ENCODE results near the gene NR6A1. TPM values are rescaled to one million over a fixed set of nuclear protein-coding genes. Genes with fewer than 3 reads are reported as not detected.

Gene NR6A1
- total and polyA plus RNA-seq, 2 experiments from 2014 or later = 44.2 to 139 TPM

- H3K9me3 Mint-ChIP-seq = no peaks in the 10 kb centered on the region
- Histone ChIP-seq H3K27ac (ENCODE audit: low read depth) (no peak overlapping the region), H4K20me1 (replicated peaks; ENCODE audit: insufficient read depth) (no peaks in the 10 kb centered on the region), H3K79me2 (replicated peaks; ENCODE audit: insufficient read depth) (no peaks in the 10 kb centered on the region), H2AFZ (peak overlapping the region; percentile 96), H3K9me2 (ENCODE audit: insufficient read depth) (no peaks in the 10 kb centered on the region), H3K4me2 (peak overlapping the region; percentile 84), H3K27me3 (ENCODE audit: insufficient read depth) (peaks cover 49% of the 10 kb centered on the region), H3K4me3 (peak overlapping the region; percentile 55), H3K4me1 (ENCODE audit: insufficient read depth) (peaks cover 20% of the 10 kb centered on the region), H3K36me3 (ENCODE audit: insufficient read depth) (no peaks in the 10 kb centered on the region), H3F3A (replicated peaks; ENCODE audit: low read depth) (0 out of 2 replicates have a peak, but pooled peaks cover 2% of the 10 kb centered on the region)
- ATAC-seq (peak; percentile 43), DNase-seq (ENCODE audit: low spot score) (peak; percentile 76)
- peaks cover 20% of the 10 kb centered on the region for H3K4me1 Mint-ChIP-seq
- peaks cover 39% of the 10 kb centered on the region for H3K27me3 Mint-ChIP-seq (ENCODE audit: insufficient read depth, low read depth, poor library complexity)
- TF ChIP-seq ETS1 (IDR thresholded peaks at IDR 0.05) (no peak), REST (IDR thresholded peaks at IDR 0.05; ENCODE audit: unreplicated experiment) (no peak), STAT1 (IDR thresholded peaks at IDR 0.05; ENCODE audit: unreplicated experiment) (no peak), POLR2AphosphoS5 (IDR thresholded peaks at IDR 0.05; ENCODE audit: low read depth) (no peak), NANOG (IDR thresholded peaks at IDR 0.05; ENCODE audit: borderline replicate concordance) (no peak), CREB1 (CRISPR knock-in tag; IDR thresholded peaks at IDR 0.05; ENCODE audit: low read depth) (no peak), EZH2 (IDR thresholded peaks at IDR 0.05; ENCODE audit: low read depth, unreplicated experiment) (no peak), ZNF331 (CRISPR knock-in tag; IDR thresholded peaks at IDR 0.05; ENCODE audit: low read depth) (no peak)
- H3K27ac Mint-ChIP-seq = no peak overlapping the region
- H3K36me3 Mint-ChIP-seq (ENCODE audit: low read depth) = no peaks in the 10 kb centered on the region
- H3K4me3 Mint-ChIP-seq = peak overlapping the region; percentile 41
These were observed 293.3 kb downstream of the NR6A1 start for GRCh38 chr9:124477648-124478285.

GRCh38 chr9:124477211-124477647 lies 293.9 kb downstream of the NR6A1 start:
- Histone ChIP-seq H2AFZ (no peak overlapping the region), H3K79me2 (replicated peaks; ENCODE audit: insufficient read depth) (no peaks in the 10 kb centered on the region), H3K4me3 (peak overlapping the region; percentile 55), H3K27ac (ENCODE audit: low read depth) (no peak overlapping the region), H4K20me1 (replicated peaks; ENCODE audit: insufficient read depth) (no peaks in the 10 kb centered on the region), H3K4me1 (ENCODE audit: insufficient read depth) (peaks cover 19% of the 10 kb centered on the region), H3F3A (replicated peaks; ENCODE audit: low read depth) (0 out of 2 replicates have a peak, but pooled peaks cover 2% of the 10 kb centered on the region), H3K9me2 (ENCODE audit: insufficient read depth) (no peaks in the 10 kb centered on the region), H3K4me2 (peak overlapping the region; percentile 84), H3K27me3 (ENCODE audit: insufficient read depth) (peaks cover 49% of the 10 kb centered on the region), H3K36me3 (ENCODE audit: insufficient read depth) (no peaks in the 10 kb centered on the region)
- no peak overlapping the region for H3K27ac Mint-ChIP-seq
- H3K27me3 Mint-ChIP-seq (ENCODE audit: insufficient read depth, low read depth, poor library complexity) = peaks cover 39% of the 10 kb centered on the region
- H3K4me1 Mint-ChIP-seq = peaks cover 20% of the 10 kb centered on the region
- DNase-seq (ENCODE audit: low spot score) (peak; percentile 44), ATAC-seq (peak; percentile 10)
- peak overlapping the region; percentile 63 for H3K4me3 Mint-ChIP-seq
- TF ChIP-seq REST (IDR thresholded peaks at IDR 0.05; ENCODE audit: unreplicated experiment) = no peak
- H3K9me3 Mint-ChIP-seq = no peaks in the 10 kb centered on the region
- no peaks in the 10 kb centered on the region for H3K36me3 Mint-ChIP-seq (ENCODE audit: low read depth)
